Measurements from ENCODE around the gene GAK. TPM values are rescaled to one million over a fixed set of nuclear protein-coding genes. Genes with fewer than 3 reads are reported as not detected.

GAK gene
- total RNA-seq, 4 donors from 2014 or later, result 64.8 to 73.9 (median 70.6) TPM

- H3K36me3 ChIP-seq, result peaks cover 50 to 100% (median 93%) of the 10 kb centered on the region in 4 donors
- no peaks in the 10 kb centered on the region for H3K4me1 ChIP-seq
- intact Hi-C loops (cut with DNase I), result no loop called here
Observed at GRCh38 chr4:883377-884095, 48.6 kb downstream of the GAK start.

GRCh38 chr4:882646-883045, 49.5 kb downstream of the GAK start:
- H3K9me3 ChIP-seq, result no peaks in the 10 kb centered on the region
- H3K4me3 ChIP-seq, result no peak overlapping the region
- peaks cover 43 to 99% (median 92%) of the 10 kb centered on the region in 4 donors for H3K36me3 ChIP-seq
- intact Hi-C loops (cut with DNase I), result no loop called here
- no peaks in the 10 kb centered on the region for H3K27me3 ChIP-seq
- H3K4me1 ChIP-seq, result no peaks in the 10 kb centered on the region
- DNase-seq (ENCODE audit: extremely low spot score), result no peak
- H3K27ac ChIP-seq (replicated peaks in 1 of 4), result no peak overlapping the region
- WGBS, result 60% methylated on average over 1 of the region's 22 CpGs
- TF ChIP-seq CTCF (IDR thresholded peaks at IDR 0.05) (no peak), EP300 (IDR thresholded peaks at IDR 0.05) (no peak), POLR2AphosphoS5 (IDR thresholded peaks at IDR 0.05) (no peak), POLR2A (IDR thresholded peaks at IDR 0.05; ENCODE audit: low read depth) (no peak)

More at GRCh38 chr4:883377-884095, 48.6 kb downstream of the GAK start:
- H3K4me3 ChIP-seq, result no peak overlapping the region
- 96% methylated on average over 21 of the region's 26 CpGs for WGBS
- no peak for TF ChIP-seq POLR2A (IDR thresholded peaks at IDR 0.05; ENCODE audit: low read depth)
- no peak for TF ChIP-seq EP300 (IDR thresholded peaks at IDR 0.05)
- no peak for TF ChIP-seq CTCF (IDR thresholded peaks at IDR 0.05)
- TF ChIP-seq POLR2AphosphoS5 (IDR thresholded peaks at IDR 0.05), result no peak
- no peaks in the 10 kb centered on the region for H3K27me3 ChIP-seq
- H3K27ac ChIP-seq (replicated peaks in 1 of 4), result no peak overlapping the region
- DNase-seq (ENCODE audit: extremely low spot score), result no peak
- no peaks in the 10 kb centered on the region for H3K9me3 ChIP-seq

- no peak for DNase-seq (ENCODE audit: extremely low spot score)
- 92% methylated on average over 34 of the region's 34 CpGs for whole genome bisulfite sequencing
- H3K4me1 ChIP-seq, result no peaks in the 10 kb centered on the region
- TF ChIP-seq EP300 (IDR thresholded peaks at IDR 0.05), result no peak
- TF ChIP-seq POLR2AphosphoS5 (IDR thresholded peaks at IDR 0.05), result no peak
- TF ChIP-seq CTCF (IDR thresholded peaks at IDR 0.05), result no peak
- TF ChIP-seq POLR2A (IDR thresholded peaks at IDR 0.05; ENCODE audit: low read depth), result no peak
- H3K9me3 ChIP-seq, result no peaks in the 10 kb centered on the region
- H3K36me3 ChIP-seq, result peaks cover 46 to 100% (median 98%) of the 10 kb centered on the region in 4 donors
- intact Hi-C loops (cut with DNase I), result no loop called here
- no peaks in the 10 kb centered on the region for H3K27me3 ChIP-seq
- no peak overlapping the region for H3K27ac ChIP-seq (replicated peaks in 1 of 4)
- no peak overlapping the region for H3K4me3 ChIP-seq
Observed at GRCh38 chr4:881709-882108, 50.4 kb downstream of the GAK start.

- H3K4me3 ChIP-seq, result no peak overlapping the region
- no peak overlapping the region for H3K27ac ChIP-seq (replicated peaks in 1 of 4)
- no peaks in the 10 kb centered on the region for H3K4me1 ChIP-seq
- TF ChIP-seq POLR2AphosphoS5 (IDR thresholded peaks at IDR 0.05) (no peak), POLR2A (IDR thresholded peaks at IDR 0.05; ENCODE audit: low read depth) (no peak), EP300 (IDR thresholded peaks at IDR 0.05) (no peak), CTCF (IDR thresholded peaks at IDR 0.05) (no peak)
- DNase-seq (ENCODE audit: extremely low spot score), result no peak
- H3K9me3 ChIP-seq, result no peaks in the 10 kb centered on the region
- H3K27me3 ChIP-seq, result no peaks in the 10 kb centered on the region
- intact Hi-C loops (cut with DNase I), result no loop called here
- 89% methylated on average over 17 of the region's 17 CpGs for WGBS
- H3K36me3 ChIP-seq, result peaks cover 49 to 100% (median 98%) of the 10 kb centered on the region in 4 donors
Observed at GRCh38 chr4:880684-881405, 51.3 kb downstream of the GAK start.

Data from esophagus muscularis mucosa (tissue), 4 donors.